HepG2 (cell line): Measurements from ENCODE around the gene FAM229A. TPM values are rescaled to one million over a fixed set of nuclear protein-coding genes. Genes with fewer than 3 reads are reported as not detected.

Source experiments
- FOXK1 ChIP-seq: sonication (generic); formaldehyde crosslinking; IDR thresholded peaks from 2 replicates; pipeline ENCODE4 v1.4.0; 2020; ENCODE audit warnings: low read depth, missing genetic modification reagents, borderline replicate concordance
- IKZF4 ChIP-seq: sonication (generic); formaldehyde crosslinking; IDR thresholded peaks from 2 replicates; pipeline ENCODE4 v1.5.1; 2020; ENCODE audit warnings: borderline replicate concordance, mild to moderate bottlenecking, low read depth, missing genetic modification reagents; ENCODE audit errors: not compliant biosample characterization
- SKIL ChIP-seq: sonication (generic); formaldehyde crosslinking; IDR thresholded peaks from 2 replicates; pipeline ENCODE4 v1.8.0; 2022; ENCODE audit warnings: missing genetic modification reagents, mild to moderate bottlenecking, moderate library complexity, borderline replicate concordance
- ZNF281 ChIP-seq: sonication (generic); formaldehyde crosslinking; IDR thresholded peaks from 2 replicates; pipeline ENCODE4 v1.4.0; 2020; ENCODE audit warnings: missing genetic modification reagents, borderline replicate concordance
- ZNF687 ChIP-seq: sonication (generic); formaldehyde crosslinking; IDR thresholded peaks from 2 replicates; pipeline ENCODE4 v1.5.1; 2020; ENCODE audit warnings: mild to moderate bottlenecking, missing genetic modification reagents, moderate library complexity
- polyA plus RNA-seq, 8 experiments: library from polyadenylated mRNA; depleted of rRNA in 3 of 8; stranded (reverse) in 7 of 8; unstranded in 1 of 8; fragments of >200 nt; fragmentation: Illumina TruSeq in 4 of 8; extraction: Trizol in 4 of 8; gene quantifications; 2 replicates each; pipeline versions ENCODE4 v1.2.1 to v1.2.3, GENCODE V29; 2011 to 2016; ENCODE audit warnings: low read depth in 4 of 8, missing spikeins in 1 of 8, mixed read lengths in 1 of 8; ENCODE audit not compliant: insufficient read depth in 1 of 8
- total RNA-seq, 5 experiments: library from RNA; depleted of rRNA; stranded (reverse); fragments of >200 nt; fragmentation: Illumina TruSeq; extraction: Trizol; gene quantifications; 2 replicates each; pipeline ENCODE4 v1.2.3, GENCODE V29; 2016; ENCODE audit warnings: low read depth in 1 of 5

Gene FAM229A
- total and polyA plus RNA-seq, 2 of the 13 experiments (the other 11 are each of a cell fraction or from before 2014, with no cell fraction given): 3.2 to 17.6 TPM

GRCh38 chr1:32335790-32336590 lies 26.3 kb downstream of the FAM229A start, which contains the start of gene MARCKSL1 (continued):
- TF ChIP-seq ZNF687 (CRISPR knock-in tag) (peak; percentile 78), ZNF281 (CRISPR knock-in tag) (peak; percentile 41; the same call in 1 of the 2 replicates), FOXK1 (CRISPR knock-in tag) (no peak), IKZF4 (no peak), SKIL (CRISPR knock-in tag) (no peak)
